ENCODE measurements around the gene ABLIM1.

ABLIM1 gene

DNA sequence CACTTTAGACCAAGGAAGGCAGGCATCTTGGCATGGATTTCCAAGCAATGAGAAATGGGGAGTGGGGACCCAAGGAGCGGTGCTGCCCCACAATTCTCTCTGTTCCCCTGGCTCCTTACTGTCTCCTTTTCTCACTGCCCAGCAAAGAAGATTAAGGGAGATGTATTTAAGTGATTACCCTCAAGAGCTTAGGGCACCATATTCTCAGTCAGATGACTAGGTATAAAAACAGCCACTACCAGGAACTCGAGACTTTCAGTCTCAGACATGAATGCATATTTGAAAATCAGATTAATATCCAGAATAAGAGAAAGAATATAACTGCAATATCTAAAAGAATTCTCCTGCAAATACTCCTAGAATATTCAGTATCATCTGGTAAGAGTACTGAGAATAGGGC lies at the start of gene ABLIM1:
TSS of gene ABLIM1 (minus strand) at position 101 of the 400 bp plus-strand sequence. CDS start at position 26, 75 bp downstream.
- CTCF ChIA-PET = no interaction called here
- H3K36me3 ChIP-seq (ENCODE audit: control insufficient read depth in 2 of 2, insufficient read depth in 1 of 2, low read length in 2 of 2) = no peaks in the 10 kb centered on the region

More for the DNA sequence above, at the start of gene ABLIM1:
- POLR2A ChIA-PET = interaction anchor here (1.2 kb wide), 1 partner anchor 26 kb away, joined by 5 read pairs; no protein-coding TSS in a partner anchor
- Histone ChIP-seq H3K27ac (ENCODE audit: extremely low read depth, low read depth, low read length) (no peak within 1 kb of the TSS), H3K9me3 (ENCODE audit: control insufficient read depth, insufficient read depth, low read depth, low read length) (no peaks in the 10 kb centered on the region), H3K4me3 (ENCODE audit: low read depth, low read length) (no peak within 1 kb of the TSS), H3K4me1 (ENCODE audit: control insufficient read depth, insufficient read depth, low read length) (peaks cover 19% of the 10 kb centered on the region)
- TF ChIP-seq ZNF416 (tag by site-specific recombination; IDR thresholded peaks at IDR 0.05) (no peak), ZNF560 (tag by site-specific recombination; IDR thresholded peaks at IDR 0.05; ENCODE audit: borderline replicate concordance) (no peak), HOXA7 (CRISPR knock-in tag; IDR thresholded peaks at IDR 0.05; ENCODE audit: borderline replicate concordance) (no peak), ZNF426 (tag by site-specific recombination; IDR thresholded peaks at IDR 0.05) (no peak), ZNF302 (tag by site-specific recombination; IDR thresholded peaks at IDR 0.05; ENCODE audit: low read depth) (no peak), ZNF521 (tag by site-specific recombination; IDR thresholded peaks at IDR 0.05) (no peak), HOXC10 (CRISPR knock-in tag; IDR thresholded peaks at IDR 0.05) (no peak)
- TF ChIP-seq, protein P1, sequence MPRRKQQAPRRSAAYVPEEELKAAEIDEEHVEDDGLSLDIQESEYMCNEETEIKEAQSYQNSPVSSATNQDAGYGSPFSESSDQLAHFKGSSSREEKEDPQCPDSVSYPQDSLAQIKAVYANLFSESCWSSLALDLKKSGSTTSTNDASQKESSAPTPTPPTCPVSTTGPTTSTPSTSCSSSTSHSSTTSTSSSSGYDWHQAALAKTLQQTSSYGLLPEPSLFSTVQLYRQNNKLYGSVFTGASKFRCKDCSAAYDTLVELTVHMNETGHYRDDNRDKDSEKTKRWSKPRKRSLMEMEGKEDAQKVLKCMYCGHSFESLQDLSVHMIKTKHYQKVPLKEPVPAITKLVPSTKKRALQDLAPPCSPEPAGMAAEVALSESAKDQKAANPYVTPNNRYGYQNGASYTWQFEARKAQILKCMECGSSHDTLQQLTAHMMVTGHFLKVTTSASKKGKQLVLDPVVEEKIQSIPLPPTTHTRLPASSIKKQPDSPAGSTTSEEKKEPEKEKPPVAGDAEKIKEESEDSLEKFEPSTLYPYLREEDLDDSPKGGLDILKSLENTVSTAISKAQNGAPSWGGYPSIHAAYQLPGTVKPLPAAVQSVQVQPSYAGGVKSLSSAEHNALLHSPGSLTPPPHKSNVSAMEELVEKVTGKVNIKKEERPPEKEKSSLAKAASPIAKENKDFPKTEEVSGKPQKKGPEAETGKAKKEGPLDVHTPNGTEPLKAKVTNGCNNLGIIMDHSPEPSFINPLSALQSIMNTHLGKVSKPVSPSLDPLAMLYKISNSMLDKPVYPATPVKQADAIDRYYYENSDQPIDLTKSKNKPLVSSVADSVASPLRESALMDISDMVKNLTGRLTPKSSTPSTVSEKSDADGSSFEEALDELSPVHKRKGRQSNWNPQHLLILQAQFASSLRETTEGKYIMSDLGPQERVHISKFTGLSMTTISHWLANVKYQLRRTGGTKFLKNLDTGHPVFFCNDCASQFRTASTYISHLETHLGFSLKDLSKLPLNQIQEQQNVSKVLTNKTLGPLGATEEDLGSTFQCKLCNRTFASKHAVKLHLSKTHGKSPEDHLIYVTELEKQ (tag by site-specific recombination; IDR thresholded peaks at IDR 0.05; ENCODE audit: borderline replicate concordance) = no peak
- TF ChIP-seq, protein P2, sequence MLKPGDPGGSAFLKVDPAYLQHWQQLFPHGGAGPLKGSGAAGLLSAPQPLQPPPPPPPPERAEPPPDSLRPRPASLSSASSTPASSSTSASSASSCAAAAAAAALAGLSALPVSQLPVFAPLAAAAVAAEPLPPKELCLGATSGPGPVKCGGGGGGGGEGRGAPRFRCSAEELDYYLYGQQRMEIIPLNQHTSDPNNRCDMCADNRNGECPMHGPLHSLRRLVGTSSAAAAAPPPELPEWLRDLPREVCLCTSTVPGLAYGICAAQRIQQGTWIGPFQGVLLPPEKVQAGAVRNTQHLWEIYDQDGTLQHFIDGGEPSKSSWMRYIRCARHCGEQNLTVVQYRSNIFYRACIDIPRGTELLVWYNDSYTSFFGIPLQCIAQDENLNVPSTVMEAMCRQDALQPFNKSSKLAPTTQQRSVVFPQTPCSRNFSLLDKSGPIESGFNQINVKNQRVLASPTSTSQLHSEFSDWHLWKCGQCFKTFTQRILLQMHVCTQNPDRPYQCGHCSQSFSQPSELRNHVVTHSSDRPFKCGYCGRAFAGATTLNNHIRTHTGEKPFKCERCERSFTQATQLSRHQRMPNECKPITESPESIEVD (tag by site-specific recombination; IDR thresholded peaks at IDR 0.05) = no peak
- TF ChIP-seq, protein P3, sequence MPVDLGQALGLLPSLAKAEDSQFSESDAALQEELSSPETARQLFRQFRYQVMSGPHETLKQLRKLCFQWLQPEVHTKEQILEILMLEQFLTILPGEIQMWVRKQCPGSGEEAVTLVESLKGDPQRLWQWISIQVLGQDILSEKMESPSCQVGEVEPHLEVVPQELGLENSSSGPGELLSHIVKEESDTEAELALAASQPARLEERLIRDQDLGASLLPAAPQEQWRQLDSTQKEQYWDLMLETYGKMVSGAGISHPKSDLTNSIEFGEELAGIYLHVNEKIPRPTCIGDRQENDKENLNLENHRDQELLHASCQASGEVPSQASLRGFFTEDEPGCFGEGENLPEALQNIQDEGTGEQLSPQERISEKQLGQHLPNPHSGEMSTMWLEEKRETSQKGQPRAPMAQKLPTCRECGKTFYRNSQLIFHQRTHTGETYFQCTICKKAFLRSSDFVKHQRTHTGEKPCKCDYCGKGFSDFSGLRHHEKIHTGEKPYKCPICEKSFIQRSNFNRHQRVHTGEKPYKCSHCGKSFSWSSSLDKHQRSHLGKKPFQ (tag by site-specific recombination; IDR thresholded peaks at IDR 0.05) = no peak
- TF ChIP-seq, protein P4, sequence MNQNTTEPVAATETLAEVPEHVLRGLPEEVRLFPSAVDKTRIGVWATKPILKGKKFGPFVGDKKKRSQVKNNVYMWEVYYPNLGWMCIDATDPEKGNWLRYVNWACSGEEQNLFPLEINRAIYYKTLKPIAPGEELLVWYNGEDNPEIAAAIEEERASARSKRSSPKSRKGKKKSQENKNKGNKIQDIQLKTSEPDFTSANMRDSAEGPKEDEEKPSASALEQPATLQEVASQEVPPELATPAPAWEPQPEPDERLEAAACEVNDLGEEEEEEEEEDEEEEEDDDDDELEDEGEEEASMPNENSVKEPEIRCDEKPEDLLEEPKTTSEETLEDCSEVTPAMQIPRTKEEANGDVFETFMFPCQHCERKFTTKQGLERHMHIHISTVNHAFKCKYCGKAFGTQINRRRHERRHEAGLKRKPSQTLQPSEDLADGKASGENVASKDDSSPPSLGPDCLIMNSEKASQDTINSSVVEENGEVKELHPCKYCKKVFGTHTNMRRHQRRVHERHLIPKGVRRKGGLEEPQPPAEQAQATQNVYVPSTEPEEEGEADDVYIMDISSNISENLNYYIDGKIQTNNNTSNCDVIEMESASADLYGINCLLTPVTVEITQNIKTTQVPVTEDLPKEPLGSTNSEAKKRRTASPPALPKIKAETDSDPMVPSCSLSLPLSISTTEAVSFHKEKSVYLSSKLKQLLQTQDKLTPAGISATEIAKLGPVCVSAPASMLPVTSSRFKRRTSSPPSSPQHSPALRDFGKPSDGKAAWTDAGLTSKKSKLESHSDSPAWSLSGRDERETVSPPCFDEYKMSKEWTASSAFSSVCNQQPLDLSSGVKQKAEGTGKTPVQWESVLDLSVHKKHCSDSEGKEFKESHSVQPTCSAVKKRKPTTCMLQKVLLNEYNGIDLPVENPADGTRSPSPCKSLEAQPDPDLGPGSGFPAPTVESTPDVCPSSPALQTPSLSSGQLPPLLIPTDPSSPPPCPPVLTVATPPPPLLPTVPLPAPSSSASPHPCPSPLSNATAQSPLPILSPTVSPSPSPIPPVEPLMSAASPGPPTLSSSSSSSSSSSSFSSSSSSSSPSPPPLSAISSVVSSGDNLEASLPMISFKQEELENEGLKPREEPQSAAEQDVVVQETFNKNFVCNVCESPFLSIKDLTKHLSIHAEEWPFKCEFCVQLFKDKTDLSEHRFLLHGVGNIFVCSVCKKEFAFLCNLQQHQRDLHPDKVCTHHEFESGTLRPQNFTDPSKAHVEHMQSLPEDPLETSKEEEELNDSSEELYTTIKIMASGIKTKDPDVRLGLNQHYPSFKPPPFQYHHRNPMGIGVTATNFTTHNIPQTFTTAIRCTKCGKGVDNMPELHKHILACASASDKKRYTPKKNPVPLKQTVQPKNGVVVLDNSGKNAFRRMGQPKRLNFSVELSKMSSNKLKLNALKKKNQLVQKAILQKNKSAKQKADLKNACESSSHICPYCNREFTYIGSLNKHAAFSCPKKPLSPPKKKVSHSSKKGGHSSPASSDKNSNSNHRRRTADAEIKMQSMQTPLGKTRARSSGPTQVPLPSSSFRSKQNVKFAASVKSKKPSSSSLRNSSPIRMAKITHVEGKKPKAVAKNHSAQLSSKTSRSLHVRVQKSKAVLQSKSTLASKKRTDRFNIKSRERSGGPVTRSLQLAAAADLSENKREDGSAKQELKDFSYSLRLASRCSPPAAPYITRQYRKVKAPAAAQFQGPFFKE (tag by site-specific recombination; IDR thresholded peaks at IDR 0.05; ENCODE audit: borderline replicate concordance) = no peak
